Neural cell (in vitro differentiated cells): ENCODE results near the gene LCE3E.

Experiments
- CTCF ChIP-seq: fragments of 450-650 bp; IDR thresholded peaks from 2 replicates; pipeline ENCODE4 v1.5.1; 2014; ENCODE audit warnings: antibody characterized with exemption, mild to moderate bottlenecking, moderate library complexity; ENCODE audit not compliant: poor library complexity, severe bottlenecking
- EP300 ChIP-seq: fragments of 450-650 bp; conservative IDR thresholded peaks from 2 replicates; pipeline ENCODE4 v1.6.1; 2014; ENCODE audit warnings: antibody characterized with exemption, mild to moderate bottlenecking, moderate library complexity; ENCODE audit not compliant: poor library complexity, severe bottlenecking
- EZH2 ChIP-seq: fragments of 200-600, 300-800 bp; shearing (Covaris generic), sonication (generic); IDR thresholded peaks from 2 replicates; pipeline ENCODE4 v1.6.1; 2014; ENCODE audit warnings: antibody characterized with exemption, low read length, borderline replicate concordance, mild to moderate bottlenecking; ENCODE audit not compliant: insufficient read depth, poor library complexity, severe bottlenecking
- POLR2AphosphoS5 ChIP-seq: IDR thresholded peaks from 2 replicates; pipeline ENCODE4 v1.6.1; 2012

- no peak for TF ChIP-seq CTCF
- TF ChIP-seq POLR2AphosphoS5 = no peak
- TF ChIP-seq EP300 = no peak
- no peak for TF ChIP-seq EZH2
Observed at GRCh38 chr1:152613511-152613910, 46.9 kb upstream of the LCE3E start, which contains the start of gene LCE3B.
